HCT116 (cell line): ENCODE results near the gene PLS3. TPM values are rescaled to one million over a fixed set of nuclear protein-coding genes. Genes with fewer than 3 reads are reported as not detected.

ENCODE experiments used
- ATAC-seq: fragments of 200-7000 bp; cut with Tn5 transposase; 2 replicates; pipeline ENCODE4 v1.9.1; 2020; ENCODE audit warnings: mild to moderate bottlenecking, moderate library complexity
- BruUV-seq: library from RNA; stranded (reverse); fragments of 400-500 nt; replicated peaks from 2 replicates; lab custom pipeline; 2021; lab: Mats Ljungman, UMichigan
- CTCF ChIA-PET: fragments of 300-600 bp; sonication (Branson Sonifier 250); formaldehyde crosslinking; loops from one replicate; lab custom pipeline; 2021; ENCODE audit warnings: antibody characterized with exemption; lab: Charles Lee
- POLR2A ChIA-PET: fragments of 300-600, 350-600 bp; sonication (Branson Sonifier 250); formaldehyde crosslinking; loops from one replicate; lab custom pipeline; 2021; ENCODE audit warnings: antibody characterized with exemption; lab: Charles Lee
- RAD21 ChIA-PET, 2 experiments: fragments of 300-600 bp; sonication (Branson Sonifier 250); formaldehyde crosslinking; loops; one replicate each; lab custom pipeline; 2023; ENCODE audit warnings: low total read pairs in 2 of 2; ENCODE audit not compliant: uncharacterized antibody in 2 of 2, unreplicated experiment in 2 of 2, low non-redundant PET in 1 of 2; lab: Charles Lee
- DNase-seq: peaks from one replicate; pipeline ENCODE4 v3.0.0-alpha.2; 2010; ENCODE audit warnings: low read depth, low spot score
- H2AFZ ChIP-seq: fragments of 200-600 bp; shearing (Covaris generic), sonication (generic); 2 replicates; pipeline ENCODE4 v1.6.1; 2017; ENCODE audit warnings: low read depth, mixed run types, mixed read lengths, antibody characterized with exemption, low read length; ENCODE audit not compliant: poor library complexity, severe bottlenecking
- H3K27ac ChIP-seq: 2 replicates; pipeline ENCODE4 v1.5.1; 2012; ENCODE audit warnings: low read depth, low read length
- H3K27me3 ChIP-seq: fragments of 200-600 bp; sonication (generic); 2 replicates; pipeline ENCODE4 v1.6.1; 2016; ENCODE audit warnings: mixed run types, low read length, mixed read lengths; ENCODE audit not compliant: insufficient read depth
- H3K36me3 ChIP-seq, 2 experiments: fragments of 200-500 bp in 1 of 2; fragments of 200-600 bp in 1 of 2; sonication (Bioruptor generic) in 1 of 2; sonication (generic) in 1 of 2; 2 replicates each; pipeline versions ENCODE4 v1.5.1 to v1.6.1; 2014 to 2016; ENCODE audit warnings: low read length in 2 of 2, inconsistent platforms in 1 of 2, mixed read lengths in 1 of 2, mixed run types in 1 of 2; ENCODE audit not compliant: insufficient read depth in 2 of 2, control insufficient read depth in 1 of 2
- H3K4me1 ChIP-seq, 2 experiments: fragments of 200-600 bp in 1 of 2; sonication (generic) in 1 of 2; 2 replicates each; pipeline versions ENCODE4 v1.5.1 to v1.6.1; 2012 to 2017; ENCODE audit warnings: low read length in 2 of 2, inconsistent platforms in 1 of 2, mild to moderate bottlenecking in 1 of 2, mixed read lengths in 1 of 2, mixed run types in 1 of 2, moderate library complexity in 1 of 2; ENCODE audit not compliant: insufficient read depth in 2 of 2, control insufficient read depth in 1 of 2
- H3K4me2 ChIP-seq: fragments of 200-600 bp; sonication (generic); 2 replicates; pipeline ENCODE4 v1.6.1; 2017; ENCODE audit warnings: mixed run types, low read length, mixed read lengths
- H3K4me3 ChIP-seq, 2 experiments: fragments of 200-600 bp in 1 of 2; sonication (generic) in 1 of 2; replicated peaks in 1 of 2; 2 replicates each; pipeline ENCODE4 v1.5.1; 2011 to 2016; ENCODE audit warnings: low read length in 2 of 2, control low read depth in 1 of 2, low read depth in 1 of 2, mild to moderate bottlenecking in 1 of 2, mixed read lengths in 1 of 2, mixed run types in 1 of 2
- H3K79me2 ChIP-seq: fragments of 200-600 bp; sonication (generic); 2 replicates; pipeline ENCODE4 v1.6.1; 2017; ENCODE audit warnings: mild to moderate bottlenecking, mixed run types, low read length, moderate library complexity, mixed read lengths; ENCODE audit not compliant: insufficient read depth
- H3K9ac ChIP-seq: fragments of 200-600 bp; sonication (generic); 2 replicates; pipeline ENCODE4 v1.6.1; 2016; ENCODE audit warnings: low read length, mixed read lengths
- H3K9me2 ChIP-seq: fragments of 200-600 bp; sonication (generic), shearing (Covaris generic); 2 replicates; pipeline ENCODE4 v1.6.1; 2017; ENCODE audit warnings: mixed run types, mild to moderate bottlenecking, moderate library complexity; ENCODE audit not compliant: insufficient read depth
- H3K9me3 ChIP-seq, 2 experiments: fragments of 200-500 bp in 1 of 2; fragments of 200-600 bp in 1 of 2; sonication (Bioruptor generic) in 1 of 2; sonication (generic) in 1 of 2; 2 replicates each; pipeline ENCODE4 v1.6.1; 2014 to 2017; ENCODE audit warnings: low read length in 2 of 2, mixed read lengths in 2 of 2, inconsistent platforms in 1 of 2, low read depth in 1 of 2, mild to moderate bottlenecking in 1 of 2, mixed run types in 1 of 2, moderate library complexity in 1 of 2; ENCODE audit not compliant: control insufficient read depth in 1 of 2, insufficient read depth in 1 of 2
- H4K20me1 ChIP-seq: fragments of 200-600 bp; sonication (generic), shearing (Covaris generic); 2 replicates; pipeline ENCODE4 v1.6.1; 2017; ENCODE audit warnings: mixed run types, mild to moderate bottlenecking, moderate library complexity; ENCODE audit not compliant: insufficient read depth
- ATF3 ChIP-seq: IDR thresholded peaks from 2 replicates; pipeline ENCODE4 v1.6.1; 2012
- CBX3 ChIP-seq: IDR thresholded peaks from 2 replicates; pipeline ENCODE4 v1.6.1; 2012; ENCODE audit warnings: low read depth
- CEBPB ChIP-seq: IDR thresholded peaks from 2 replicates; pipeline ENCODE4 v1.6.1; 2012; ENCODE audit warnings: low read depth
- EGR1 ChIP-seq: IDR thresholded peaks from 2 replicates; pipeline ENCODE4 v1.6.1; 2012; ENCODE audit warnings: low read depth
- ELF1 ChIP-seq: IDR thresholded peaks from 2 replicates; pipeline ENCODE4 v1.6.1; 2012; ENCODE audit warnings: low read depth, borderline replicate concordance
- EZH2 ChIP-seq: fragments of 200-600 bp; sonication (generic); IDR thresholded peaks from 2 replicates; pipeline ENCODE4 v1.6.1; 2017; ENCODE audit warnings: antibody characterized with exemption, mixed run types
- FOSL1 ChIP-seq: IDR thresholded peaks from 2 replicates; pipeline ENCODE4 v1.6.1; 2012; ENCODE audit warnings: low read depth
- JUND ChIP-seq: IDR thresholded peaks from 2 replicates; pipeline ENCODE4 v1.6.1; 2012
- POLR2A ChIP-seq: IDR thresholded peaks from 2 replicates; pipeline ENCODE4 v1.7.0; 2011; ENCODE audit warnings: borderline replicate concordance; ENCODE audit not compliant: insufficient read depth, insufficient read length; ENCODE audit errors: extremely low read depth
- POLR2AphosphoS5 ChIP-seq: IDR thresholded peaks from 2 replicates; pipeline ENCODE4 v1.6.1; 2011; ENCODE audit warnings: mild to moderate bottlenecking, low read depth, low read length, moderate library complexity
- RAD21 ChIP-seq: IDR thresholded peaks from 2 replicates; pipeline ENCODE4 v1.6.1; 2012; ENCODE audit warnings: low read depth, mild to moderate bottlenecking
- REST ChIP-seq: IDR thresholded peaks from 2 replicates; pipeline ENCODE4 v1.6.1; 2012; ENCODE audit warnings: low read depth
- SIN3A ChIP-seq: IDR thresholded peaks from 2 replicates; pipeline ENCODE4 v1.6.1; 2012; ENCODE audit warnings: low read depth
- TCF7L2 ChIP-seq: IDR thresholded peaks from 2 replicates; pipeline ENCODE4 v1.7.0; 2011; ENCODE audit warnings: borderline replicate concordance, inconsistent platforms; ENCODE audit not compliant: insufficient read depth, insufficient read length; ENCODE audit errors: extremely low read depth
- YY1 ChIP-seq: IDR thresholded peaks from 2 replicates; pipeline ENCODE4 v1.6.1; 2011; ENCODE audit warnings: low read length, low read depth, moderate library complexity, mild to moderate bottlenecking; ENCODE audit not compliant: insufficient replicate concordance; ENCODE audit errors: extremely low read depth
- ZFX ChIP-seq: fragments of 450-650 bp; IDR thresholded peaks from 2 replicates; pipeline ENCODE4 v1.6.1; 2017
- ZNF274 ChIP-seq: fragments of 200-500 bp; sonication (Bioruptor generic); IDR thresholded peaks from 2 replicates; pipeline ENCODE4 v1.6.1; 2014; ENCODE audit warnings: mild to moderate bottlenecking, low read depth, low read length, inconsistent platforms
- intact Hi-C: fragments of 100-400 bp; cut with micrococcal nuclease; formaldehyde crosslinking; loops from 2 replicates; pipeline ENCODE4 v1.10.0; 2022
- total RNA-seq: library from RNA; stranded (reverse); gene quantifications from one replicate; pipeline ENCODE4 v1.2.1, GENCODE V29; 2021; ENCODE audit not compliant: unreplicated experiment

Gene PLS3
- total RNA-seq, 1 experiment from 2014 or later: 50.8 TPM

- Histone ChIP-seq H3K27ac (no peak overlapping the region), H3K27me3 (no peaks in the 10 kb centered on the region), H2AFZ (no peak overlapping the region), H3K36me3 (no peaks in the 10 kb centered on the region; a peak in 1 of 4 replicates), H4K20me1 (no peaks in the 10 kb centered on the region), H3K9me3 (no peaks in the 10 kb centered on the region), H3K4me3 (no peak overlapping the region), H3K4me1 (no peaks in the 10 kb centered on the region), H3K9me2 (no peaks in the 10 kb centered on the region), H3K79me2 (peaks cover 17% of the 10 kb centered on the region; the same call in 1 of the 2 replicates), H3K9ac (no peak overlapping the region), H3K4me2 (no peak overlapping the region)
- ATAC-seq: no peak
- no TSS peak for BruUV-seq
- TF ChIP-seq RAD21 (no peak), CEBPB (no peak), FOSL1 (no peak), CBX3 (no peak), ZFX (no peak), ZNF274 (no peak), YY1 (no peak), REST (no peak), POLR2A (no peak), POLR2AphosphoS5 (no peak), EGR1 (no peak), ELF1 (no peak), JUND (no peak), ATF3 (no peak), EZH2 (no peak), TCF7L2 (no peak), SIN3A (no peak)
- ChIA-PET POLR2A (no interaction called here), RAD21 (no interaction called here), CTCF (no interaction called here)
- no peak for DNase-seq
- intact Hi-C loops: no loop called here
These were observed 15.7 kb downstream of the PLS3 start for GRCh38 chrX:115576676-115577075.
